DOHH2 (cell line): ENCODE measurements around the gene LRFN4.

Source experiments
- H3F3A ChIP-seq: fragments of 200-600 bp; sonication (generic), shearing (Covaris generic); 2 replicates; pipeline ENCODE4 v1.6.0; 2016; ENCODE audit warnings: antibody characterized with exemption, mild to moderate bottlenecking; ENCODE audit not compliant: control insufficient read depth, insufficient read depth
- H3K27ac ChIP-seq: fragments of 200-600 bp; sonication (generic); 2 replicates; pipeline ENCODE4 v1.5.1; 2014; ENCODE audit warnings: low read depth, mild to moderate bottlenecking, low read length, moderate library complexity
- H3K27me3 ChIP-seq: fragments of 200-600 bp; sonication (generic); 2 replicates; pipeline ENCODE4 v1.6.1; 2014; ENCODE audit warnings: mild to moderate bottlenecking, low read length, mixed read lengths; ENCODE audit not compliant: control insufficient read depth
- H3K36me3 ChIP-seq: fragments of 200-600 bp; sonication (generic); 2 replicates; pipeline ENCODE4 v1.6.1; 2014; ENCODE audit warnings: mild to moderate bottlenecking, low read length, moderate library complexity, mixed read lengths; ENCODE audit not compliant: control insufficient read depth
- H3K4me1 ChIP-seq: fragments of 200-600 bp; sonication (generic); 2 replicates; pipeline ENCODE4 v1.6.1; 2014; ENCODE audit warnings: mild to moderate bottlenecking, low read length, mixed read lengths; ENCODE audit not compliant: control insufficient read depth
- H3K4me2 ChIP-seq: fragments of 200-600 bp; sonication (generic); 2 replicates; pipeline ENCODE4 v1.6.0; 2014; ENCODE audit warnings: mild to moderate bottlenecking, low read length, moderate library complexity
- H3K4me3 ChIP-seq: fragments of 200-600 bp; sonication (generic); 2 replicates; pipeline ENCODE4 v1.5.1; 2014; ENCODE audit warnings: mild to moderate bottlenecking, low read length, mixed read lengths
- H3K79me2 ChIP-seq: fragments of 200-600 bp; sonication (generic); 2 replicates; pipeline ENCODE4 v1.6.1; 2014; ENCODE audit warnings: mild to moderate bottlenecking, low read length, mixed read lengths; ENCODE audit not compliant: control insufficient read depth
- H3K9me2 ChIP-seq: fragments of 200-600 bp; sonication (generic); replicated peaks from 2 replicates; pipeline ENCODE4 v1.6.1; 2014; ENCODE audit warnings: mild to moderate bottlenecking, low read length, mixed read lengths; ENCODE audit not compliant: control insufficient read depth
- H3K9me3 ChIP-seq: fragments of 200-600 bp; sonication (generic); 2 replicates; pipeline ENCODE4 v1.6.1; 2014; ENCODE audit warnings: antibody characterized with exemption, low read length, mixed read lengths; ENCODE audit not compliant: control insufficient read depth, insufficient read depth
- H4K20me1 ChIP-seq: fragments of 200-600 bp; sonication (generic); 2 replicates; pipeline ENCODE4 v1.6.0; 2014; ENCODE audit warnings: low read depth, mild to moderate bottlenecking, antibody characterized with exemption, low read length, moderate library complexity; ENCODE audit not compliant: control insufficient read depth, insufficient read depth
- CTCF ChIP-seq: fragments of 200-600 bp; sonication (generic); IDR thresholded peaks from one replicate; pipeline ENCODE4 v1.5.1; 2014; ENCODE audit warnings: antibody characterized with exemption, mild to moderate bottlenecking, low read depth, low read length; ENCODE audit not compliant: poor library complexity, severe bottlenecking
- EZH2phosphoT487 ChIP-seq: fragments of 200-600 bp; sonication (generic); IDR thresholded peaks from 2 replicates; pipeline ENCODE4 v1.6.1; 2017; ENCODE audit warnings: borderline replicate concordance, mild to moderate bottlenecking, antibody characterized with exemption, low read length, moderate library complexity, mixed read lengths

The LRFN4 gene

GRCh38 chr11:66868082-66868725 is 11.3 kb downstream of the LRFN4 start:
- no peaks in the 10 kb centered on the region for H3K9me2 ChIP-seq
- H4K20me1 ChIP-seq, result no peaks in the 10 kb centered on the region
- peak overlapping the region; percentile 66 for H3K4me2 ChIP-seq
- H3K79me2 ChIP-seq, result no peaks in the 10 kb centered on the region
- H3K36me3 ChIP-seq, result no peaks in the 10 kb centered on the region
- peaks cover 55% of the 10 kb centered on the region for H3K4me1 ChIP-seq
- no peaks in the 10 kb centered on the region for H3K27me3 ChIP-seq
- no peaks in the 10 kb centered on the region for H3K9me3 ChIP-seq
- TF ChIP-seq CTCF (no peak), EZH2phosphoT487 (no peak)
- H3F3A ChIP-seq, result peaks cover 4% of the 10 kb centered on the region
- H3K27ac ChIP-seq, result no peak overlapping the region
- H3K4me3 ChIP-seq, result no peak overlapping the region

DNA sequence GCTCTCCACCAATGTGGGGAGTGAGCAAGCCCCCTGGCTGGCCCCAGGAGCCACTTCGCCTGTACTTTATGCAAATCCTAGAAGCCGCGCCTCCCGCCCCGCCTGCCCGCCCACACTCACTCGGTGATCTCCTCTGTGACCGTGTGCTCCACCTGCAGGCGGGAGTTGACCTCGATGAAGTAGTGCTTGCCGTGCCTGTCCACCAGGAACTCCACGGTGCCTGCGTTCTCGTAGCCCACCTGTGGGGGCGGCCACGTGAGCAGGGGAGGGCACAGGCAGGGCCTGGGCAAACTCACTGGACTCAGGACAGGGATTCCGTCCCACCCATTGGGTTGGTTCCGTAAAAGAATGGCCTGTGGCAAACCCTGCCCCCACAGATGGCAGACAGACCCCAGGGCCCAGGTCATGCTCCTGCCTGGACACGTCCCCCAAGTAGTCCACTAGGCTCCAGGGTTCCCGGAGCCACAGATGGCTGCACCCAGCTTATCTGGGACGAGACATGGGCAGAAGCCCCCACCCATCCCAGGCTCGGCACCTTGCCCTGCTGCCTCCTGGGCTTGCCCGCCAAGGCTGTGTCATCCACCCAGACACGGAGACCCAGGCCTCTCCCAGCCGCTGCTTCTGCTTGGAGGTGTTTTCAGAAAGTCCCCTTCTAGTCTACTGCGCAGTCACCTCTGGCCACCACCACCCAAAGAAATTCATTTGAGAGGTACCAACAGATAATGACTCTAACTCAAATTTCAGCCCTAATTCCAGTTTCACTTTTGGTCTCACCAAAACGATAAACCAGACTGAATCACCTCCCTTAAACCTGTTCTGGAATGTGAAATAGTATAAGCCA is 12.1 kb downstream of the LRFN4 start:
- Histone ChIP-seq H3K27ac (no peak overlapping the region), H3K4me1 (peaks cover 52% of the 10 kb centered on the region), H3K27me3 (no peaks in the 10 kb centered on the region), H3F3A (peaks cover 4% of the 10 kb centered on the region), H3K9me3 (no peaks in the 10 kb centered on the region), H3K36me3 (no peaks in the 10 kb centered on the region), H3K4me2 (peak overlapping the region; percentile 66), H4K20me1 (no peaks in the 10 kb centered on the region), H3K79me2 (no peaks in the 10 kb centered on the region), H3K9me2 (no peaks in the 10 kb centered on the region), H3K4me3 (peak overlapping the region; percentile 46)
- TF ChIP-seq CTCF, result peak; percentile 88
- no peak for TF ChIP-seq EZH2phosphoT487

DNA sequence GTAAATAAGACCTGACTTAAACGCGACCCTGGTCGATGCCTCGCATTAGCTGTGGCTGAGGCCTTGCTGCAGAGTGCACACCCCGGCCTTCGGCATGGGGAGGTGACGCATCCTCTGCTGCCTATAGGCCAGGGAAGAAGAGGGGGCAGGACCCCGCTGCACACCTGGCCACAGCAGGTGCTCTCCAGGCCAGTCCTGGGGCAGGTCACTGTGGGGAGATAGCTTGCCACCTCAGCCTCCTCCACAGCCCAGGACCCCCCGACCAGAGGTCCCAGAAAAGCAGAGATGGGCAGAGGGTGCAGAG is 12.7 kb downstream of the LRFN4 start:
- no peak overlapping the region for H3K27ac ChIP-seq
- no peak overlapping the region for H3K4me3 ChIP-seq
- H3K79me2 ChIP-seq, result no peaks in the 10 kb centered on the region
- no peak overlapping the region for H3K4me2 ChIP-seq
- no peaks in the 10 kb centered on the region for H3K36me3 ChIP-seq
- H3F3A ChIP-seq, result peaks cover 4% of the 10 kb centered on the region
- no peak for TF ChIP-seq CTCF
- no peaks in the 10 kb centered on the region for H3K9me3 ChIP-seq
- H3K27me3 ChIP-seq, result no peaks in the 10 kb centered on the region
- H3K4me1 ChIP-seq, result peaks cover 46% of the 10 kb centered on the region
- H4K20me1 ChIP-seq, result no peaks in the 10 kb centered on the region
- H3K9me2 ChIP-seq, result no peaks in the 10 kb centered on the region
